Naive thymus-derived CD4-positive, alpha-beta T cell (primary cell): ENCODE data around the gene ACP1. TPM values are rescaled to one million over a fixed set of nuclear protein-coding genes. Genes with fewer than 3 reads are reported as not detected.
A peak's percentile ranks its signal among the peaks of the same experiment; 100 is the strongest.

Source experiments
- ATAC-seq: fragments of 150-1000 bp; cut with Tn5 transposase; 2 replicates; pipeline ENCODE4 v1.10.0; 2021; ENCODE audit warnings: mild to moderate bottlenecking, moderate library complexity
- CTCF ChIA-PET: fragments of 350-600 bp; sonication (Branson Sonifier 250); formaldehyde crosslinking; loops from one replicate; lab custom pipeline; 2021; ENCODE audit warnings: antibody characterized with exemption; lab: Charles Lee
- POLR2A ChIA-PET: fragments of 350-600 bp; sonication (Branson Sonifier 250); formaldehyde crosslinking; loops from one replicate; lab custom pipeline; 2021; ENCODE audit warnings: antibody characterized with exemption, inconsistent platforms; lab: Charles Lee
- DNase-seq, 9 donors: peaks; one replicate each; pipeline versions ENCODE4 v3.0.0 to v3.0.0-alpha.2; 2020 to 2022; ENCODE audit warnings: mixed read lengths in 1 of 9
- H3K27ac ChIP-seq: one replicate; pipeline ENCODE4 v1.7.0; 2013; ENCODE audit warnings: mild to moderate bottlenecking, low read depth, low read length, moderate library complexity
- H3K27me3 ChIP-seq, 2 donors: one replicate each; pipeline ENCODE4 v1.7.0; 2013; ENCODE audit warnings: low read length in 2 of 2, mild to moderate bottlenecking in 2 of 2, moderate library complexity in 2 of 2; ENCODE audit not compliant: control insufficient read depth in 2 of 2, insufficient read depth in 2 of 2
- H3K36me3 ChIP-seq, 3 experiments: 1 replicate in 2 of 3; 2 replicates in 1 of 3; pipeline ENCODE4 v1.7.0; 2013; ENCODE audit warnings: low read length in 3 of 3, mild to moderate bottlenecking in 3 of 3, moderate library complexity in 1 of 3; ENCODE audit not compliant: insufficient read depth in 3 of 3, control insufficient read depth in 2 of 3
- H3K4me1 ChIP-seq, 2 donors: one replicate each; pipeline ENCODE4 v1.7.0; 2013; ENCODE audit warnings: low read length in 2 of 2, mild to moderate bottlenecking in 2 of 2, moderate library complexity in 1 of 2; ENCODE audit not compliant: control insufficient read depth in 2 of 2, insufficient read depth in 2 of 2
- H3K4me3 ChIP-seq: 2 replicates; pipeline ENCODE4 v1.7.0; 2013; ENCODE audit warnings: mild to moderate bottlenecking, low read length
- H3K9me3 ChIP-seq, 3 experiments: 1 replicate in 2 of 3; 2 replicates in 1 of 3; pipeline ENCODE4 v1.7.0; 2013; ENCODE audit warnings: low read length in 3 of 3; ENCODE audit not compliant: control insufficient read depth in 2 of 3
- H3K27ac Mint-ChIP-seq, 9 donors: one replicate each; pipeline ENCODE4 v1.8.0; 2020 to 2022; ENCODE audit warnings: mixed read lengths in 9 of 9, mild to moderate bottlenecking in 8 of 9, moderate library complexity in 5 of 9, inconsistent platforms in 2 of 9
- H3K27me3 Mint-ChIP-seq, 5 donors: one replicate each; pipeline ENCODE4 v1.8.0; 2021 to 2022; ENCODE audit warnings: mixed read lengths in 5 of 5, mild to moderate bottlenecking in 1 of 5
- H3K36me3 Mint-ChIP-seq, 5 donors: one replicate each; pipeline ENCODE4 v1.8.0; 2020 to 2022; ENCODE audit warnings: mixed read lengths in 5 of 5, mild to moderate bottlenecking in 3 of 5, inconsistent platforms in 1 of 5
- H3K4me1 Mint-ChIP-seq, 7 donors: one replicate each; pipeline ENCODE4 v1.8.0; 2020 to 2022; ENCODE audit warnings: mixed read lengths in 7 of 7, mild to moderate bottlenecking in 3 of 7, inconsistent platforms in 1 of 7
- H3K4me3 Mint-ChIP-seq, 10 donors: one replicate each; pipeline ENCODE4 v1.8.0; 2020 to 2022; ENCODE audit warnings: mild to moderate bottlenecking in 10 of 10, mixed read lengths in 10 of 10, moderate library complexity in 6 of 10, inconsistent platforms in 2 of 10
- H3K9me3 Mint-ChIP-seq, 11 donors: one replicate each; pipeline ENCODE4 v1.8.0; 2020 to 2022; ENCODE audit warnings: mixed read lengths in 11 of 11, mild to moderate bottlenecking in 4 of 11, inconsistent platforms in 1 of 11, moderate library complexity in 1 of 11
- intact Hi-C, 2 donors: fragments of 100-400 bp; cut with micrococcal nuclease; formaldehyde crosslinking; loops; one replicate each; pipeline ENCODE4 v1.15.1; 2023
- polyA plus RNA-seq, 2 donors: library from polyadenylated mRNA; unstranded; fragments of 300-500 nt; fragmentation: Illumina TruSeq; gene quantifications; one replicate each; pipeline ENCODE4 v1.2.3, GENCODE V29; 2021
- total RNA-seq, 6 experiments: library from RNA in 5 of 6; stranded (reverse) in 5 of 6; gene quantifications; 1 replicate in 5 of 6; 2 replicates in 1 of 6; pipeline ENCODE4 v1.2.3 and lab custom pipeline; 2021 to 2026

The ACP1 gene
- total and polyA plus RNA-seq, 7 experiments from 2014 or later, result 61.1 to 199 (median 91.3) TPM

GRCh38 chr2:252001-252602 lies 12.6 kb upstream of the ACP1 start:
- ATAC-seq (no peak), DNase-seq (no peak)
- H3K9me3 Mint-ChIP-seq, result peaks cover 0 to 6% (median 0%) of the 10 kb centered on the region in 11 donors
- H3K27me3 Mint-ChIP-seq, result no peaks in the 10 kb centered on the region
- H3K4me1 Mint-ChIP-seq, result peaks cover 0 to under 1% (median 0%) of the 10 kb centered on the region in 7 donors
- Histone ChIP-seq H3K4me3 (no peak overlapping the region), H3K27ac (no peak overlapping the region), H3K27me3 (no peaks in the 10 kb centered on the region), H3K4me1 (no peaks in the 10 kb centered on the region), H3K9me3 (no peaks in the 10 kb centered on the region), H3K36me3 (peaks cover 0 to 27% (median under 1%) of the 10 kb centered on the region in 3 experiments)
- H3K27ac Mint-ChIP-seq, result peak overlapping the region in 1 of 9 donors; percentile 62
- H3K4me3 Mint-ChIP-seq, result no peak overlapping the region
- intact Hi-C loops, result no loop called here
- H3K36me3 Mint-ChIP-seq, result peaks cover under 1 to 24% (median 15%) of the 10 kb centered on the region in 5 donors
- ChIA-PET POLR2A (interaction anchor here (1.1 kb wide), 1 partner anchor 424 kb away, joined by 3 read pairs; no protein-coding TSS in a partner anchor), CTCF (interaction anchor here (0.6 kb wide), 1 partner anchor 38 kb away, joined by 3 read pairs; no protein-coding TSS in a partner anchor)

DNA sequence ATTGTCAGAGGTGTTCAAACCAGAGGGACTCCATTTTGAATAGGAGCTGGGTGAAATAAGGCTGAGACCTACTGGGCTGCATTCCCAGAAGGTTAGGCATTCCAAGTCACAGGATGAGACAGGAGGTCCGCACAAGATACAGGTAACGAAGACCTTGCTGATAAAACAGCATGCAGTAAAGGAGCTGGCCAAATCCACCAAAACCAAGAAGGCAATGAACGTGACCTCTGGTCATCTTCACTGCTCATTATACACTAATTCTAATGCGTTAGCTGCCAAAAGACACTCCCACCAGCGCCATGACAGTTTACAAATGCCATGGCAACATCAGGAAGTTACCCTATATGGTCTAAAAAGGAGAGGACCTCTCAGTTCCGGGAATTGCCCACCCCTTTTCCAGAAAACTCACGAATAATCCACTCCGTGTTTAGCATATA lies 11.5 kb upstream of the ACP1 start:
- peaks cover 3 to 26% (median 18%) of the 10 kb centered on the region in 5 donors for H3K36me3 Mint-ChIP-seq
- no peaks in the 10 kb centered on the region for H3K4me1 Mint-ChIP-seq
- H3K27ac Mint-ChIP-seq, result no peak overlapping the region
- no peak overlapping the region for H3K4me3 Mint-ChIP-seq
- H3K27ac ChIP-seq, result no peak overlapping the region
- POLR2A ChIA-PET, result no interaction called here
- intact Hi-C loops, result loop anchor here in 1 of 2 donors (1.0 kb wide), 1 partner anchor 11 kb away; the partner anchor contains the start of genes ACP1 and SH3YL1
- CTCF ChIA-PET, result no interaction called here
- H3K4me1 ChIP-seq, result no peaks in the 10 kb centered on the region
- no peaks in the 10 kb centered on the region for H3K27me3 Mint-ChIP-seq
- no peak for DNase-seq
- peaks cover 0 to 22% (median 0%) of the 10 kb centered on the region in 3 experiments for H3K36me3 ChIP-seq
- H3K9me3 ChIP-seq, result peaks cover 0 to 5% (median 0%) of the 10 kb centered on the region in 3 experiments
- H3K4me3 ChIP-seq, result no peak overlapping the region
- peaks cover 0 to 12% (median 4%) of the 10 kb centered on the region in 11 donors for H3K9me3 Mint-ChIP-seq
- H3K27me3 ChIP-seq, result no peaks in the 10 kb centered on the region
- no peak for ATAC-seq

- ChIA-PET POLR2A (no interaction called here), CTCF (no interaction called here)
- peaks cover 0 to 12% (median 0%) of the 10 kb centered on the region in 3 experiments for H3K9me3 ChIP-seq
- Mint-ChIP-seq H3K9me3 (peaks cover 0 to 22% (median 9%) of the 10 kb centered on the region in 11 donors), H3K27me3 (no peaks in the 10 kb centered on the region), H3K4me1 (peaks cover 0 to 4% (median 0%) of the 10 kb centered on the region in 7 donors), H3K27ac (peak overlapping the region in 1 of 9 donors; percentile 31), H3K4me3 (no peak overlapping the region), H3K36me3 (peaks cover 10 to 29% (median 20%) of the 10 kb centered on the region in 5 donors)
- H3K4me3 ChIP-seq, result no peak overlapping the region
- ATAC-seq (no peak), DNase-seq (no peak)
- H3K4me1 ChIP-seq, result no peaks in the 10 kb centered on the region
- intact Hi-C loops, result no loop called here
- H3K36me3 ChIP-seq, result peaks cover 0 to 18% (median 0%) of the 10 kb centered on the region in 3 experiments
- no peak overlapping the region for H3K27ac ChIP-seq
- no peaks in the 10 kb centered on the region for H3K27me3 ChIP-seq
These were observed 10.5 kb upstream of the ACP1 start for GRCh38 chr2:254241-254640.

DNA sequence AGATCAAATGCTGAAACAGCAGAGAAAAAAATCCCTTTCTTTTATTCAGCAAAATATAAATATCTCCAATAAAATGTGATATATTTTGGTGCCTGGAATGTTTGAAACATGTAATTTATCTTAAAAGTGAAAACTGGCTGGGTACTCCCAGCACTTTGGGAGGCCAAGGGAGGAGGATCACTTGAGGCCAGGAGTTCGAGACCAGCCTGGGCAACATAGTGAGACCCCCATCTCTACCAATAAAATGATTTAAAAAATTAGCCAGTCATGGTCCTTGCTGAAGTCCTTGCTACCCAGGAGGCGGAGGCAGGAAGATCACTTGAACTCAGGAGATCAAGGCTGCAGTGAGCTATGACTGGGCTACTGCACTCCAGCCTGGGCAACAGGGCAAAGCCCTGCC lies 9.6 kb upstream of the ACP1 start:
- Histone ChIP-seq H3K9me3 (peaks cover 0 to 12% (median 0%) of the 10 kb centered on the region in 3 experiments), H3K27me3 (no peaks in the 10 kb centered on the region), H3K36me3 (peaks cover 0 to 13% (median 0%) of the 10 kb centered on the region in 3 experiments), H3K4me3 (no peak overlapping the region), H3K4me1 (no peaks in the 10 kb centered on the region), H3K27ac (no peak overlapping the region)
- Mint-ChIP-seq H3K4me3 (no peak overlapping the region), H3K4me1 (peaks cover 0 to 4% (median 0%) of the 10 kb centered on the region in 7 donors), H3K27me3 (no peaks in the 10 kb centered on the region), H3K27ac (no peak overlapping the region), H3K36me3 (peaks cover 11 to 33% (median 17%) of the 10 kb centered on the region in 5 donors), H3K9me3 (peaks cover 0 to 27% (median 9%) of the 10 kb centered on the region in 11 donors)
- intact Hi-C loops, result no loop called here
- POLR2A ChIA-PET, result no interaction called here
- no peak for DNase-seq
- CTCF ChIA-PET, result interaction anchor here (0.6 kb wide), 1 partner anchor 1289 kb away, joined by 3 read pairs; no protein-coding TSS in a partner anchor
- ATAC-seq, result no peak

DNA sequence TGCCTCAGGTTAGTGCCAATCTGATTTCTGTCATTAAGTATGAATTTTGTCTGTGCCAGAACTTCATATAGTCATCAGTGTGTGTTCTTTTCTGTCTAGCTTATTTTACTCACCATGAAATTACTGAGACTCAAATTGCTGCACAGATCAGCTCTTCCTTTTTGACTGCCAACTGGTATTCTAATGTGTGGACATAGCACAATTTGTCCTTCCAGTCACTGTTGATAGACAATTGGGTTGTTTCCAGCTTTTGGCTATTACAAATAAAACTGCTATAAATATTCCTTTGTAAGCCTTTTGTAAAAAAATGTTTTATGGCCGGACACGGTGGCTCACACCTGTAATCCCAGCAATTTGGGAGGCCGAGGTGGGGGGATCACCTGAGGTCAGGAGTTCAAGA lies 8.7 kb upstream of the ACP1 start:
- no peak for ATAC-seq
- POLR2A ChIA-PET, result no interaction called here
- Histone ChIP-seq H3K36me3 (peaks cover 0 to 13% (median 0%) of the 10 kb centered on the region in 3 experiments), H3K27ac (no peak overlapping the region), H3K9me3 (peaks cover 0 to 12% (median 0%) of the 10 kb centered on the region in 3 experiments), H3K4me3 (no peak overlapping the region), H3K4me1 (no peaks in the 10 kb centered on the region), H3K27me3 (no peaks in the 10 kb centered on the region)
- CTCF ChIA-PET, result no interaction called here
- H3K27me3 Mint-ChIP-seq, result no peaks in the 10 kb centered on the region
- peaks cover 0 to 27% (median 9%) of the 10 kb centered on the region in 11 donors for H3K9me3 Mint-ChIP-seq
- H3K27ac Mint-ChIP-seq, result no peak overlapping the region
- no peak for DNase-seq
- peaks cover 11 to 41% (median 24%) of the 10 kb centered on the region in 5 donors for H3K36me3 Mint-ChIP-seq
- intact Hi-C loops, result no loop called here
- H3K4me1 Mint-ChIP-seq, result peaks cover 0 to 8% (median 0%) of the 10 kb centered on the region in 7 donors
- no peak overlapping the region for H3K4me3 Mint-ChIP-seq

GRCh38 chr2:257429-257828 lies 7.3 kb upstream of the ACP1 start:
- Mint-ChIP-seq H3K4me1 (peaks cover 0 to 15% (median 4%) of the 10 kb centered on the region in 7 donors), H3K27me3 (no peaks in the 10 kb centered on the region), H3K36me3 (peaks cover 8 to 37% (median 19%) of the 10 kb centered on the region in 5 donors), H3K4me3 (no peak overlapping the region), H3K9me3 (peaks cover 0 to 27% (median 9%) of the 10 kb centered on the region in 11 donors), H3K27ac (no peak overlapping the region)
- no peak overlapping the region for H3K27ac ChIP-seq
- DNase-seq (no peak), ATAC-seq (no peak)
- no peaks in the 10 kb centered on the region for H3K27me3 ChIP-seq
- peaks cover 0 to 12% (median 0%) of the 10 kb centered on the region in 3 experiments for H3K9me3 ChIP-seq
- no peaks in the 10 kb centered on the region for H3K4me1 ChIP-seq
- no peak overlapping the region for H3K4me3 ChIP-seq
- CTCF ChIA-PET, result no interaction called here
- POLR2A ChIA-PET, result no interaction called here
- intact Hi-C loops, result no loop called here
- H3K36me3 ChIP-seq, result no peaks in the 10 kb centered on the region
